Kidney (tissue), 14 donors: ENCODE data around the gene ERBB3. TPM values are rescaled to one million over a fixed set of nuclear protein-coding genes. Genes with fewer than 3 reads are reported as not detected.
A peak's percentile ranks its signal among the peaks of the same experiment; 100 is the strongest.
"Not testable (repeated sequence)": the region's sequence is repeated elsewhere in the genome, so short reads cannot be mapped to it uniquely, and the experiment has no call there.

ENCODE experiments used
- DNase-seq, 5 donors: peaks; one replicate each; pipeline ENCODE4 v3.0.0-alpha.2; 2013 to 2020
- FAIRE-seq: peaks from 2 replicates; lab custom pipeline; 2012; peaks lifted over from hg19 to GRCh38; lab: Jason Lieb, UNC
- H3K27ac ChIP-seq, 2 donors: one replicate each; pipeline ENCODE4 v1.7.0; 2013; ENCODE audit warnings: low read depth in 2 of 2, low read length in 2 of 2, inconsistent platforms in 1 of 2
- H3K27me3 ChIP-seq: one replicate; pipeline ENCODE4 v1.7.1; 2013; ENCODE audit warnings: low read length, inconsistent platforms; ENCODE audit not compliant: control insufficient read depth, insufficient read depth
- H3K36me3 ChIP-seq, 3 donors: one replicate each; pipeline versions ENCODE4 v1.7.0 to v1.7.1; 2013; ENCODE audit warnings: low read length in 3 of 3, control low read depth in 1 of 3, inconsistent platforms in 1 of 3; ENCODE audit not compliant: insufficient read depth in 3 of 3, control insufficient read depth in 2 of 3
- H3K4me1 ChIP-seq, 3 donors: one replicate each; pipeline versions ENCODE4 v1.7.0 to v1.7.1; 2013; ENCODE audit warnings: low read length in 3 of 3, inconsistent platforms in 1 of 3, low read depth in 1 of 3; ENCODE audit not compliant: control insufficient read depth in 2 of 3, insufficient read depth in 2 of 3
- H3K4me3 ChIP-seq, 3 donors: one replicate each; pipeline versions ENCODE4 v1.7.0 to v1.8.1; 2013; ENCODE audit warnings: low read length in 3 of 3, control low read depth in 1 of 3, inconsistent platforms in 1 of 3
- H3K9ac ChIP-seq, 3 donors: one replicate each; pipeline versions ENCODE4 v1.7.0 to v1.7.1; 2013; ENCODE audit warnings: low read length in 3 of 3, control low read depth in 1 of 3, inconsistent platforms in 1 of 3
- H3K9me3 ChIP-seq, 3 donors: one replicate each; pipeline versions ENCODE4 v1.7.0 to v1.7.1; 2013; ENCODE audit warnings: low read length in 3 of 3, control low read depth in 1 of 3, inconsistent platforms in 1 of 3; ENCODE audit not compliant: control insufficient read depth in 2 of 3, insufficient read depth in 1 of 3
- CTCF ChIP-seq: IDR thresholded peaks from 3 replicates; pipeline ENCODE4 v1.5.1; 2012; ENCODE audit warnings: mild to moderate bottlenecking, moderate library complexity, borderline replicate concordance; ENCODE audit not compliant: insufficient read depth; ENCODE audit errors: extremely low read depth
- intact Hi-C: fragments of 100-400 bp; cut with DNase I; formaldehyde crosslinking; loops from one replicate; pipeline ENCODE4 v1.11.1; 2022
- polyA plus RNA-seq: library from polyadenylated mRNA; stranded (reverse); fragments of 350-450 nt; fragmentation: Illumina TruSeq; extraction: RNeasy Lipid Tissue Mini Kit (QIAGEN cat#74804); gene quantifications from one replicate; pipeline ENCODE4 v1.2.3, GENCODE V29; 2014; ENCODE audit warnings: low read depth, low replicate concordance; ENCODE audit not compliant: insufficient read depth
- total RNA-seq: library from RNA; stranded (reverse); fragmentation: NEBNext Ultra II Directional; extraction: Animal tissue kit (Norgen Biotek cat#: 25700); gene quantifications from one replicate; pipeline ENCODE4 v1.2.1, GENCODE V29; 2021
- donor health status: control.
- donor health status: control.
- donor health status: control.
- donor health status: control.
- donor health status: control.
- donor health status: DM: yes; HTN: yes; CAD: no.
- donor health status: Normal renal cell carcinoma (clear cell type).

Gene ERBB3
- total and polyA plus RNA-seq, 2 donors from 2014 or later, result 31.5 to 58.1 TPM

- Histone ChIP-seq H3K4me1 (peaks cover 0 to 6% (median 5%) of the 10 kb centered on the region in 3 donors), H3K27me3 (no peaks in the 10 kb centered on the region), H3K4me3 (no peak overlapping the region), H3K36me3 (peaks cover 3 to 22% (median 10%) of the 10 kb centered on the region in 3 donors), H3K9me3 (no peaks in the 10 kb centered on the region), H3K27ac (no peak overlapping the region), H3K9ac (no peak overlapping the region)
- DNase-seq, result no peak
- no peak for TF ChIP-seq CTCF
- intact Hi-C loops, result no loop called here
- FAIRE-seq, result no peak
Measured at GRCh38 chr12:56046027-56046780, 33.8 kb upstream of the ERBB3 start.

GRCh38 chr12:56053407-56053893 is 26.5 kb upstream of the ERBB3 start:
- no peaks in the 10 kb centered on the region for H3K9me3 ChIP-seq
- H3K4me3 ChIP-seq, result no peak overlapping the region
- no peak for FAIRE-seq
- H3K27ac ChIP-seq, result no peak overlapping the region
- TF ChIP-seq CTCF, result no peak
- no peaks in the 10 kb centered on the region for H3K36me3 ChIP-seq
- H3K9ac ChIP-seq, result no peak overlapping the region
- no peaks in the 10 kb centered on the region for H3K4me1 ChIP-seq
- intact Hi-C loops, result no loop called here
- DNase-seq, result no peak
- H3K27me3 ChIP-seq, result no peaks in the 10 kb centered on the region

DNA sequence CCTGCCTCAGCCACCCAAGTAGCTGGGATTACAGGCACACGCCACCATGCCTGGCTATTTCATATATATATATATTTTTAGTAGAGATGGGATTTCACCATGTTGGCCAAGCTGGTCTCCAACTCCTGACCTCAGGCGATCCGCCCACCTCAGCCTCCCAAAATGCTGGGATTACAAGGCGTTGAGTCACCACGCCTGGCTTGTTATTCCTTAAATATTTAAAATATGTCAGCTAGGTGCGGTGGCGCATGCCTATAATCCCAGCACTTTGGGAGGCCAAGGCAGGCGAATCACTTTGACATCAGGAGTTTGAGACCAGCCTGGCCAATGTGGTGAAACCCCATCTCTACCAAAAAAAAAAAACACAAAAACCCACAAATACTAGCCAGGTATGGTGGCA is 20.0 kb upstream of the ERBB3 start:
- H3K4me3 ChIP-seq, intact Hi-C loops, H3K9ac ChIP-seq, H3K9me3 ChIP-seq, H3K27me3 ChIP-seq, H3K4me1 ChIP-seq, FAIRE-seq, H3K36me3 ChIP-seq, H3K27ac ChIP-seq: not testable (repeated sequence)
- DNase-seq, result peak in 1 of 5 donors; percentile 7

- H3K27me3 ChIP-seq, result no peaks in the 10 kb centered on the region
- TF ChIP-seq CTCF, result no peak
- no peak overlapping the region for H3K27ac ChIP-seq
- no peaks in the 10 kb centered on the region for H3K9me3 ChIP-seq
- H3K4me1 ChIP-seq, result no peaks in the 10 kb centered on the region
- FAIRE-seq (no peak), DNase-seq (peak in 1 of 5 donors; percentile 12)
- no peak overlapping the region for H3K9ac ChIP-seq
- intact Hi-C loops, result no loop called here
- no peaks in the 10 kb centered on the region for H3K36me3 ChIP-seq
- no peak overlapping the region for H3K4me3 ChIP-seq
Measured at GRCh38 chr12:56061982-56062381, 18.0 kb upstream of the ERBB3 start.
